Activated B cell treated with CpG ODN at 0.5 μM for 24 hours (primary cell): ENCODE data around the gene SPATS2L. TPM values are rescaled to one million over a fixed set of nuclear protein-coding genes. Genes with fewer than 3 reads are reported as not detected.

Source experiments
- ATAC-seq: fragments of 200-7000 bp; cut with Tn5 transposase; one replicate; pipeline ENCODE4 v1.10.0; 2021; ENCODE audit warnings: low read depth, mild to moderate bottlenecking, moderate library complexity
- CTCF ChIA-PET: fragments of 350-600 bp; sonication (Branson Sonifier 250); formaldehyde crosslinking; loops from one replicate; lab custom pipeline; 2021; ENCODE audit warnings: antibody characterized with exemption; lab: Charles Lee
- POLR2A ChIA-PET: fragments of 350-600 bp; sonication (Branson Sonifier 250); formaldehyde crosslinking; loops from one replicate; lab custom pipeline; 2021; ENCODE audit warnings: antibody characterized with exemption; lab: Charles Lee
- DNase-seq: peaks from one replicate; pipeline ENCODE4 v3.0.0; 2022
- H3K27ac Mint-ChIP-seq: one replicate; pipeline ENCODE4 v1.8.0; 2020; ENCODE audit warnings: mixed read lengths
- H3K27me3 Mint-ChIP-seq: one replicate; pipeline ENCODE4 v1.8.0; 2021; ENCODE audit warnings: mixed read lengths
- H3K36me3 Mint-ChIP-seq: one replicate; pipeline ENCODE4 v1.8.0; 2021; ENCODE audit warnings: low read depth, mixed read lengths
- H3K4me1 Mint-ChIP-seq: one replicate; pipeline ENCODE4 v1.8.0; 2021; ENCODE audit warnings: mixed read lengths
- H3K4me3 Mint-ChIP-seq: one replicate; pipeline ENCODE4 v1.8.0; 2020; ENCODE audit warnings: mild to moderate bottlenecking, mixed read lengths
- H3K9me3 Mint-ChIP-seq: one replicate; pipeline ENCODE4 v1.8.0; 2020; ENCODE audit warnings: mixed read lengths
- intact Hi-C: fragments of 100-400 bp; cut with micrococcal nuclease; formaldehyde crosslinking; loops from one replicate; pipeline ENCODE4 v1.15.1; 2024
- total RNA-seq: library from RNA; stranded (reverse); gene quantifications from 2 replicates; pipeline ENCODE4 v1.2.3, GENCODE V29; 2022
- TF ChIP-seq, protein P1 (sequence below): fragments of 200-600 bp; IDR thresholded peaks from one replicate; pipeline ENCODE4 v1.8.0; 2022; ENCODE audit warnings: antibody characterized with exemption, mild to moderate bottlenecking

Gene SPATS2L
- total RNA-seq, 1 donor from 2014 or later: 0.64 TPM

DNA sequence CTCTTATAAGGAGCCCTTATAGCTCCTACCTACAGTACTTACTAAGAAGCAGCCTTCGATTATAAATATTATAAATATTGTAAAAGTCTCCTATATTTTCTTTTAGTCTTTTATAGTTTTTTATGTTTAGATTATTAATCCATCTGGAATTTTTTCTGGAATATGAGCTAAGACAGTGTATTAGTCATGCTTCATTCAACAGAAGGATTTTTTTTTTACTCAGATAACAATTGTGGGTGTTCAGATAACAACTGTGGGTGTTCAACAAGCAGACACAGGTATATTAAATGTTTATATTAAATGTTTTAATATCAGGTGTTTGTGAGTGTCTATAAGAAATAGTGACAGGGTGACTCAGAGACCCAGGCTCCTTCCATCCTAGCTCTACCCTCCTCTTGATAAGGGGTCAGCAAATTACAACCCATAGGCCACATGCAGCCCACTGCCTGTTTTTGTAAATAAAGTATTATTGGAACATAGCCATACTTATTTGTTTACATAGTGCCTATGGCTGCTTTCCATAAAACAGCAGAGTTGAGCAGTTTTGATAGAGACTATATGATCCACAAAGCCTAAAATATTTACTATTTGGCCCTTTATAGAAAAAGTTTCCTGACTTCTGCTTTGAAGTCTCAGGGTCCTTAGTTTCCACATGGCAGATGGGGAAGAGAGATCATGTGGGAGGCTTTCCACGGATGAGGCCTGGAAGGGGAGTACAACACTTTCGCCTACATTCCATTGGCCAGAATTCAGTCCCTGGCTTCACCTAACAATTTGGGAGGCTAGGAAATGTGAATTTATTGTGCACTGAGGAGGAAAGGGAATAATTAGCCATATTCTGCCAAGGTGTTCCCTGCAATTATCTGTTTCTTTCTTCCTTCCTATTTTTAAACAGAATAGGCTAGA lies 4.3 kb upstream of the SPATS2L start:
- DNase-seq (no peak), ATAC-seq (no peak)
- no peak overlapping the region for H3K4me3 Mint-ChIP-seq
- TF ChIP-seq, protein P1, sequence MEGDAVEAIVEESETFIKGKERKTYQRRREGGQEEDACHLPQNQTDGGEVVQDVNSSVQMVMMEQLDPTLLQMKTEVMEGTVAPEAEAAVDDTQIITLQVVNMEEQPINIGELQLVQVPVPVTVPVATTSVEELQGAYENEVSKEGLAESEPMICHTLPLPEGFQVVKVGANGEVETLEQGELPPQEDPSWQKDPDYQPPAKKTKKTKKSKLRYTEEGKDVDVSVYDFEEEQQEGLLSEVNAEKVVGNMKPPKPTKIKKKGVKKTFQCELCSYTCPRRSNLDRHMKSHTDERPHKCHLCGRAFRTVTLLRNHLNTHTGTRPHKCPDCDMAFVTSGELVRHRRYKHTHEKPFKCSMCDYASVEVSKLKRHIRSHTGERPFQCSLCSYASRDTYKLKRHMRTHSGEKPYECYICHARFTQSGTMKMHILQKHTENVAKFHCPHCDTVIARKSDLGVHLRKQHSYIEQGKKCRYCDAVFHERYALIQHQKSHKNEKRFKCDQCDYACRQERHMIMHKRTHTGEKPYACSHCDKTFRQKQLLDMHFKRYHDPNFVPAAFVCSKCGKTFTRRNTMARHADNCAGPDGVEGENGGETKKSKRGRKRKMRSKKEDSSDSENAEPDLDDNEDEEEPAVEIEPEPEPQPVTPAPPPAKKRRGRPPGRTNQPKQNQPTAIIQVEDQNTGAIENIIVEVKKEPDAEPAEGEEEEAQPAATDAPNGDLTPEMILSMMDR: no peak
- ChIA-PET POLR2A (no interaction called here), CTCF (no interaction called here)
- no peak overlapping the region for H3K27ac Mint-ChIP-seq
- peaks cover 34% of the 10 kb centered on the region for H3K27me3 Mint-ChIP-seq
- H3K4me1 Mint-ChIP-seq: peaks cover 7% of the 10 kb centered on the region
- H3K9me3 Mint-ChIP-seq: no peaks in the 10 kb centered on the region
- intact Hi-C loops: no loop called here
- H3K36me3 Mint-ChIP-seq: no peaks in the 10 kb centered on the region

DNA sequence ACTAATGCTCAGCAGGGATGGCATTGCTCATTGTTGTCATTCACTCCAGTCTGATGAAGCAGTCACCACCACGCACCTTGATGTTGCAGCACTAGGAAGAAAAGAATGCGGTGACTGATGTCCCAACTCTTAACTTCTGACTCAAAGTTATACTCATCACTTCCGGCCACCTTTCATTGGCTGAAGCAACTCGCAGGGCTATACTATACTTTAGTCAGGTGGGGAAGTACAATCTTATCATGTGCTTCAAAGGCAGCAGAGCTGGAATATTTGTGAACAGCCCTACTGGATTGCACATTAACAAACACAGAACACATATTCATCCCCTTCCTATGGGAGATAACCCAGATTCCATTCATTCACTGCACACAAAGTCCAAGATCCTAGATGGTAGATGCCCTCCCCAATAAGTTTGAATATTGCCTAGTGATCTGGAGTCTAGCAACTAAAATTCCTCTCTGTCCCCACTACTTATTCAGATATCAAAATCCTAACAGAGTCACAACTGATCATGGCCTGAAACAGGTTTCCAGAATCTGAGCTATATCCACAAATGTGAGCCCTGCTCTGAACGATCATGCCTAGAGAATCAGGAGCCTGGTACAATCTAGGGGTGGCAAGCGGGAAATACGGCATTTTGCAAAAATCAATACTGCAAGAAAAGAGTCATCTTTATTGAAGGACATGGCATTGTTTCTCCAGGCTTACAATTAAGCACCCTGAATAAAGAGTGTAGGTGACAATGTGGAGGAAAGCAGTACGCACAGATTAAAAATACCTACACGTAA lies 3.4 kb upstream of the SPATS2L start:
- H3K36me3 Mint-ChIP-seq: no peaks in the 10 kb centered on the region
- TF ChIP-seq, protein P1: no peak
- H3K27ac Mint-ChIP-seq: no peak overlapping the region
- POLR2A ChIA-PET: no interaction called here
- H3K9me3 Mint-ChIP-seq: no peaks in the 10 kb centered on the region
- peaks cover 33% of the 10 kb centered on the region for H3K27me3 Mint-ChIP-seq
- intact Hi-C loops: no loop called here
- DNase-seq (no peak), ATAC-seq (no peak)
- CTCF ChIA-PET: no interaction called here
- peaks cover 12% of the 10 kb centered on the region for H3K4me1 Mint-ChIP-seq
- H3K4me3 Mint-ChIP-seq: no peak overlapping the region

DNA sequence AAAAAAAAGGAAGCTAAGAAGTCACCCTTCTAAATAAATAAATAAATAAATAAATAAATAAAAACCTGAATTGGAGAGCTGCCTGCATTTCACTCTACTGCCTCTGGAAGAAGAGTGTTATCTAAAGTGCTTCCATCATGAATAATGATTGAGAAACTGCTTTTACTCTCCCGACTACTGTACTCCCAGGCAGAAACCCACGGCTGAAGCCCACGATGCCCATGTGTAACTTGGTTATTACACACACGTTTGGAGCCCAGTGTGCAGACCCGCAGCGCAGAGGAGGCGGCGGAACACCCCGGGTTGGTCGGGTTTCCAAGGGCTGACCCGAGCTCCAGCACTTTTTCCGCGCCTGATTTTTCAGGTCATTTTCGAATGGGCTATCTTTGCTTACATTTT lies 697 bp upstream of the SPATS2L start:
- H3K9me3 Mint-ChIP-seq: no peaks in the 10 kb centered on the region
- POLR2A ChIA-PET: no interaction called here
- peaks cover 12% of the 10 kb centered on the region for H3K4me1 Mint-ChIP-seq
- H3K4me3 Mint-ChIP-seq: peak overlapping the region; percentile 80
- TF ChIP-seq, protein P1: no peak
- no peaks in the 10 kb centered on the region for H3K36me3 Mint-ChIP-seq
- CTCF ChIA-PET: no interaction called here
- intact Hi-C loops: loop anchor here (5.0 kb wide), 1 partner anchor 162 kb away; no protein-coding TSS in a partner anchor
- DNase-seq (no peak), ATAC-seq (no peak)
- no peak overlapping the region for H3K27ac Mint-ChIP-seq
- peaks cover 42% of the 10 kb centered on the region for H3K27me3 Mint-ChIP-seq

DNA sequence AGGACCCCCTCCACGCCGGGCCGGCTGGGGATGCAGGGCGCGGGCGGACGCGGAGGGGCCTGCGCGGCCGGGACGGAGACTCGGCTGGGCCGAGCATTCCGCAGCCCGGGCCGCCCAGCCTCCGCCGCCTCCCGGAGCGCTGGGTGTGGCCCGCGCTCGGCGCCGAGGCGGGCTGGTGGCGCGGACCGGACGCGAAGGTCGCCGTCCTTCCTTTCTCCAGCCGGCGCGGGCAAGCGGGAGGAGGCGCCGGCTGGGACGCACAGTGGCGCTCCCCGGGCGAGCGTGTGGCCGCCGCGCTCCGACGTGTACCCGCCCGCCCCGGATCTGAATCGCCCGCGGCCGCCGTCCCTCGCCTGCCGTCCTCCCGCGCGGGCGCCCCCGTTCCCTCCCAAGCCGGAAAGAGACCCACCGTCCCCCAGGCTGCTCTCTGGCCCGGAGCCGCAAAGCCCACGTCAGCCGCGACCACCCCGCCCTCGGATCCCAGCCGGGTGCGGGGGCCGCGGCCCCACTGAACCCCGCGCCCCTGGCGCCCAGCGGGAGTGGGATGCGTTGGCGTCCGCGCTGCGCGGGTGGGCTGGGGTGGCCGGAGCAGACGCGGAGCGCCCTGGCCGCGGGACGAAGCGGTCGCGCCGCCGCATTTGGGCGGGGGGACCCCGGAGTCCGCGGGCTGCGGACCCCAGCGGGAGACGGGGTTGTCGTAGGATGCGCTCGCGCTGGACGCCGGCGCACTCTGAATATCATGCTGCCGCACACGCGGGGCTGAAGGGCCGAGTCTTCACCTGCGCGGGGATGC lies 634 bp downstream of the SPATS2L start:
- intact Hi-C loops: loop anchor here (5.0 kb wide), 1 partner anchor 160 kb away; no protein-coding TSS in a partner anchor
- TF ChIP-seq, protein P1: no peak
- peak; percentile 49 for ATAC-seq
- POLR2A ChIA-PET: no interaction called here
- Mint-ChIP-seq H3K27ac (no peak overlapping the region), H3K36me3 (no peaks in the 10 kb centered on the region), H3K4me3 (peak overlapping the region; percentile 75), H3K9me3 (no peaks in the 10 kb centered on the region), H3K27me3 (peaks cover 46% of the 10 kb centered on the region), H3K4me1 (peaks cover 12% of the 10 kb centered on the region)
- CTCF ChIA-PET: no interaction called here
- peak; percentile 25 for DNase-seq
